Activated naive CD8-positive, alpha-beta T cell treated with anti-CD3 and anti-CD28 coated beads for 36 hours (primary cell): ENCODE results near the gene NTM. TPM values are rescaled to one million over a fixed set of nuclear protein-coding genes. Genes with fewer than 3 reads are reported as not detected.

Experiments
- DNase-seq: peaks from one replicate; pipeline ENCODE4 v3.0.0; 2021
- H3K27ac Mint-ChIP-seq: one replicate; pipeline ENCODE4 v1.8.0; 2022; ENCODE audit warnings: mild to moderate bottlenecking, moderate library complexity, mixed read lengths
- H3K27me3 Mint-ChIP-seq: one replicate; pipeline ENCODE4 v1.8.0; 2022; ENCODE audit warnings: mild to moderate bottlenecking, mixed read lengths
- H3K36me3 Mint-ChIP-seq: one replicate; pipeline ENCODE4 v1.8.0; 2021; ENCODE audit warnings: mild to moderate bottlenecking, mixed read lengths
- H3K4me1 Mint-ChIP-seq: one replicate; pipeline ENCODE4 v1.8.0; 2021; ENCODE audit warnings: mixed read lengths
- H3K4me3 Mint-ChIP-seq: one replicate; pipeline ENCODE4 v1.8.0; 2022; ENCODE audit warnings: mild to moderate bottlenecking, moderate library complexity, mixed read lengths
- H3K9me3 Mint-ChIP-seq: one replicate; pipeline ENCODE4 v1.8.0; 2022; ENCODE audit warnings: mixed read lengths
- total RNA-seq, 2 experiments: library from RNA; stranded (reverse); gene quantifications; one replicate each; pipeline ENCODE4 v1.2.3, GENCODE V29; 2021

The NTM gene
- total RNA-seq, 2 experiments from 2014 or later, result not detected

DNA sequence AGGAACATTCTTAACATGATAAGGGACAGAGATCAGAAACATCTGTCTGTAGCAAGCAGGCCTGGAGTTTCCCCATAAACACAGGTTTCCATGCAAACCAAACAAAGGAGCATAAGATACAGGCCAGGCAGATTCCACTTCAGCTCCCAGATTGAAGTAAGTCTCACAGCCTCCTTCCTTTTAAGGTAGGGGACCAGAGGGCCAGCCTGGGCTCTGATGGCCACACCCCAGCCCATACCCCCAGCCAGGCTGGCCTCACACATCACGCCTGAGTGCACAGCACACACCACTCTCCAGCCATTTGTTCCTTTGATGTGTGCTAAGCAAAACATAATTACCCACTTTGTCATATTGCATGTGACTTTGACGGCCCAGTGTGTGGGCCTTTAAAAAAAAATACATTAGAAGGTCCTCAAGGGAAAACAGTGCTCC, 518.7 kb downstream of the NTM start:
- H3K27ac Mint-ChIP-seq, result no peak overlapping the region
- H3K27me3 Mint-ChIP-seq, result no peaks in the 10 kb centered on the region
- no peak overlapping the region for H3K4me3 Mint-ChIP-seq
- no peak for DNase-seq
- no peaks in the 10 kb centered on the region for H3K9me3 Mint-ChIP-seq
- H3K4me1 Mint-ChIP-seq, result no peaks in the 10 kb centered on the region
- H3K36me3 Mint-ChIP-seq, result no peaks in the 10 kb centered on the region

DNA sequence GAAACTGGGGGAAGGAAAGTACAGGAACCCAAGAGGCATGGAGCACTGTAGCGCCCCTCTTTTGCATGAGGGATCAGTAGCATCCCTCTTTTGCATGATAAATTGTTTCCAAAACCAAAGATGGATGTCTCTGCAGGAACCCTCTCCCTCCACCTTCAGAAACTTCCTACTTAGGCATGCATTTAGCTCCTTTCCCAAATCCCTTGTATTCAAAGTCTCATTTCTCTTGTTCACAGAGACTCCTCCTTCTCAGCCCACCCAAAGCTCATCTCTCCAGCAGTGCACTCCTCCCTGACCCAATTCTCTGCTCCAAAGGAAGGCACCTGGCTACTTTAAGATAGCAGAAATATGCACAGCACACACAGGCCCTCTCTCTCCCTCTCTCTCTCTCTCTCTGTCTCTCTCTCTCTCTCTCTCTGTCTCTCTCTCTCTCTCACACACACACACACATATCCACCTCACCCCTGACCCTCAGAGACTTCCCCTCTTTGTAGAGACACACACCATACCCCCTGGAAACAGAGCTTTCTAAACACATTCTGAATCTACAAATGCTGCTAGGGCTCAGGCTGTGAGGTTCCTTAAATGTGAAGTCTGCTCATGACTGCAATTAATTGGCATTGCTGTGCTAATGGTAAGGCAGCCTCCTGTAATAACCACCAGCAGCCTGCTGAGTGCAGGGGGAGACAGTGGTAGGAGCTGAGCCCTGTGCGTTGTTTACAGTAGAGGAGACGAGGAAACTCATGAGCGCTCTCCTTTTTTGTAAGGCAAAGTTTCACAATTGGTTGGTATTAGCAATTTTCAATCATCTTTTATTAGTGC, 519.6 kb downstream of the NTM start:
- Mint-ChIP-seq H3K4me1 (no peaks in the 10 kb centered on the region), H3K4me3 (no peak overlapping the region), H3K9me3 (no peaks in the 10 kb centered on the region), H3K27me3 (no peaks in the 10 kb centered on the region), H3K36me3 (no peaks in the 10 kb centered on the region), H3K27ac (no peak overlapping the region)
- no peak for DNase-seq

DNA sequence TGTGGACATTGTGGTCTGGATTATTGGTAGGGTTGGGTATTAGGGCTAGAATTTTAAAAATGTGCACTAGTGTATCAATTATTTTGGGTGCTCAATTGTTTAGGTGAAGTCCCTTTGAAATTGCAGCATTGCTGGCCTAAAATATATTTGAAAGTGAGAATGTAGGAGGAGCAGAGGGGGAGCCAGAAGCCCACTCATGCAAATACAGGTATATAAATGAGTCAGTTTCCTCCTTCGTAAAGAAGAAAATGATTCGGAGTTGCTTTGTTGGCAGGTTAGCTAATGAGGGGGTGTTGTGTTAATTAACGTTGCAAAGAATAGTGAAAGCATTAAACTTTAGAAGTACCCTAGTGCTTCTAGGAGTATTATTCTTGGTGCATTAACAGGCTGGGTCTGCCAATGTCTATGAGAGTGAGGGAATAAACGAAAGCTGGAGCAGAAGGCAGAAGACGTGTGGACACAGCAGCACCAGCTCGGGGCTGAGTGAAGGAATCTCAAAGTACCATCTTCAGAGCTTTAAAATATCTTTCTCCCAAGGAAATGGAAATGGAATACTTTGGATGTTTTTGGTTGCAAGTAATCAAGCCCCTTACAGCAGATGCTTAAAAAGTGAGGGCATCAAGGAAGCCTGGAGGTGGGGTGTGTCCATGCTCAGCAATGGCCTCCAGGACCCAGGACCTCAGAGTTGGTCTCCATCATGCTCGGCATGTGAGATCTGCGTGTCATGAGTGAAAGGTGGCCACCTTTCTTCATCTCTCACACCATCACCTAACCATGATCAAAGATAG, 522.9 kb downstream of the NTM start:
- DNase-seq, result no peak
- Mint-ChIP-seq H3K4me3 (no peak overlapping the region), H3K4me1 (no peaks in the 10 kb centered on the region), H3K36me3 (no peaks in the 10 kb centered on the region), H3K27ac (no peak overlapping the region), H3K9me3 (no peaks in the 10 kb centered on the region), H3K27me3 (no peaks in the 10 kb centered on the region)

DNA sequence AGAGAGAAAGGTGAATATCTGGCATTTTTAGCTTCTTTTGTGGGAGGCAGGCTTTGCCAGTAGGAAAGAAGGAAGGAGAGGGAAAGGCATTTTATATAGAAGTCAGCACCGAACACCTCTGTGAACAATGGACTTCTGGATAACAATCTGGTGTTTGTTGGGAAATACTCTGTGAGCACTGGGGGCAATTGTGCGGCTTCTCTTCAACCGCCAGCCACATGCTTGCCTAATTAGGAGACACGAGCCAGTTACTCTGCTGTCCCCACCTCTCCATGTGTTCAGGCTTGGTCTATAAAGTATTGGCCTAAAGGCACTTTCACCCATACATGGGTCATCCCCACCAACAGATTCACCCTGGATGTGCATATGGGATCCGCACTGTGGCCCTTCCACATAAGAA, 523.6 kb downstream of the NTM start:
- no peak overlapping the region for H3K27ac Mint-ChIP-seq
- H3K9me3 Mint-ChIP-seq, result no peaks in the 10 kb centered on the region
- no peak for DNase-seq
- H3K36me3 Mint-ChIP-seq, result no peaks in the 10 kb centered on the region
- no peaks in the 10 kb centered on the region for H3K4me1 Mint-ChIP-seq
- H3K4me3 Mint-ChIP-seq, result no peak overlapping the region
- no peaks in the 10 kb centered on the region for H3K27me3 Mint-ChIP-seq

DNA sequence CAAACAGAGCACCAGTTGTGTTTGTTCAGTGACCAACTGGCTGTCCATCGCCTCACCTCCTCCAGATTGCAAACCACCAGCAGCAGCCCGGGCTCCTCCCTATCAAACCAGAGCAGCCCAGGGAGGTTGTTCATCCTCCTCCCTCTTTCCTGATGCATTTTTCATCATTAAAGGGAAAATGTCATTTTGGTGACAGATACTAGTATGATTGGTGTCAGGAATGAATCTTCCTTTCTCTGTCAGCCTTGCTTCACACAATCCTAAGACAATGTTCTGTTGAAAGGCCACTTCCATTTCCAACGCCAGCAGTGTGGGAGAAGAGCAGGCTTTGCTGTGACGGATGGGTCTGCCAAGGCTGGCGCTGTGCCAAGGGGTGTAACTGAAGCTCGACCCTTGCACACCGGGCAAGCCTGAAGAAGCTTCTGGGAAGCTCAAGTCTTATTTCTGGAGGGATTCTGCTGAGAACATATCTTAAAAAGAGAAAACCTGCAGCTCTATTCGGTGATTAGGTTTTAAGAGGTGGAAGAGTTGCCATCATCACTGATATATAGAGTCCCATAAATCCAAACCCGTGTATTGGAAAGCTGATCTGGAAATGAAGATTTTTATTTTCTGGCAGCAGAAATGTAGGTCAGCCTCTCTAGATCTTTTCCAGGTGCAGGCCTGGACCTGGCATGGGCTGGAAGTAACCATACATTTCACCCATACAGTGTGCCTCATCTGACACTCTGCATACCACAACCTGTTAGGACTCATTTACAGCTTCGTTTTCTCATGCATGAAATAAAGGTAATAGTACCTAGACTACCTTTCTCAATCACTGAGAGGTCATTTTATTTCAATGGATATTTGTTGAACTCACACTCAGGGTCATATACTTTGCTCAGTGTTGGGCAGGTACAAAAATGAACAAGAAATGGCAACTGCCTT, 524.5 kb downstream of the NTM start:
- DNase-seq, result no peak
- Mint-ChIP-seq H3K27me3 (no peaks in the 10 kb centered on the region), H3K4me1 (no peaks in the 10 kb centered on the region), H3K9me3 (no peaks in the 10 kb centered on the region), H3K36me3 (no peaks in the 10 kb centered on the region), H3K4me3 (no peak overlapping the region), H3K27ac (no peak overlapping the region)

DNA sequence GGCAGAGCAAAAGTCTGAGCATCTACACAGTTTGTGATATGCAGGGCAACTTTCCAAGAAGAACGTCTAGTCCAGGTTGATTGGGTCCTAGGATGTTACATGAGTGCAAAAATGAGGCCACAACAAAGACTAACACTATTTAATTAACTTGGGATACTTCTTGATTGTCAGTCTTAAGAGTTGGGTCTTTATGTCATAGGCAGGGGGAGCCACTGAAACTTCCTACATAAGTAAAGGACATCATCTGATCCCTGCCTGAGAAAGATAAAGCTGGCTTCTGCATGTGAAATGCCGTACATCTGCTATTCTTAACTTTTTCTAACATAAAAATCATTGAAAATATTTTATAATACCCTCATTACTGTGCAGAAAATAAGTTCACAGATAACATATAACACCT, 525.5 kb downstream of the NTM start:
- Mint-ChIP-seq H3K4me1 (no peaks in the 10 kb centered on the region), H3K9me3 (no peaks in the 10 kb centered on the region), H3K4me3 (no peak overlapping the region), H3K36me3 (no peaks in the 10 kb centered on the region), H3K27me3 (no peaks in the 10 kb centered on the region), H3K27ac (no peak overlapping the region)
- no peak for DNase-seq

DNA sequence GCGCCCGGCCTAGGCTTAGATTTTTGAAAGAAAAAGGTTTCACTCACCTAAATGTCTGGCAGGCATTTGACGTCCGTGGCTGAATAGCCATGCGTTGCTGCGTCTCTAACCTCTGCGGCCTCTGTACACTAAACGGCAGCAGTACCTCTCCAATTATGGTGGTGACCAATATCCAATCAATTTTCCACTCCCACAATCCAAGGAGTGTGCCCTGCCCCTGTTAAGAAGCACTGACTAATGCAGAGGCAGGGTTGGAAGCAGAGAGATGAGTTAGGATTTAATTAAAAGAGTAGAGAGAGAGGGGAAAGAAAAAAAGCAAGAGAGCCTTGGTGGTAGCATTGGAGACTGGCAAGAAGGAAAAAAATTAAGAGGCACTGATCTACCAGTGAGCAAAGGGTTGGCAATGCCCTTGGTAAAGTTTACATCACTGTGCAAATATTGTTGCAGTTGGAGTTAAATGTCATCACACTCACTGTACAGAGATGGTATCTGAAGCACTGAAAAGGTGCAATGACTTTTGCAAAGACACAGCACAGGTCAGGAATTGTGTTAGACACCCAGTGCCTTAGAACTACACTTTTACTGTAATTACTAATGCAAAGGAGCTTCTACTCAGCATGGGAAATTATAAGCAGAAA, 526.7 kb downstream of the NTM start:
- H3K4me1 Mint-ChIP-seq, result no peaks in the 10 kb centered on the region
- H3K27me3 Mint-ChIP-seq, result no peaks in the 10 kb centered on the region

DNA sequence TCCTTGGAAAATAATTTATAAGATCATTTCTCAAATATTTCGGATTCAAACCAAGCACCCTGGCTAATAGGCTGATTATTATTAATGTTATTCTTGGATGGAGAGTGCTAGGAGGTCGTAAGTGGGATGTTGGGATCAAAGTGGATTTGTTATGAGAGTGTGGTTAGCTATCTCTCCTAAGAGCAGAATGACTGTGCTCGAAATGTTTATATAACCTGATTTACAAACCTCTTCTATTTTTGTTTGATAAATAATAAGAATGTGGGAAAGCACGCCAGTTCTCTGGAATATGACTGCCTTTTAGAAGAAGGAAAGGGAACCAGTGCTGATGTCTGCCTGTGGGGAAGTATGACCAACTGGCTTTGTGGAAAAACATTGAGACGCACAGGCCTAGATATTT, 527.5 kb downstream of the NTM start:
- no peak overlapping the region for H3K27ac Mint-ChIP-seq
- no peaks in the 10 kb centered on the region for H3K4me1 Mint-ChIP-seq
- H3K4me3 Mint-ChIP-seq, result no peak overlapping the region
- no peaks in the 10 kb centered on the region for H3K27me3 Mint-ChIP-seq
- H3K9me3 Mint-ChIP-seq, result no peaks in the 10 kb centered on the region
- DNase-seq, result no peak
- no peaks in the 10 kb centered on the region for H3K36me3 Mint-ChIP-seq

More for the DNA sequence above, 526.7 kb downstream of the NTM start:
- DNase-seq, result no peak
- Mint-ChIP-seq H3K36me3 (no peaks in the 10 kb centered on the region), H3K4me3 (no peak overlapping the region), H3K9me3 (no peaks in the 10 kb centered on the region), H3K27ac (no peak overlapping the region)

DNA sequence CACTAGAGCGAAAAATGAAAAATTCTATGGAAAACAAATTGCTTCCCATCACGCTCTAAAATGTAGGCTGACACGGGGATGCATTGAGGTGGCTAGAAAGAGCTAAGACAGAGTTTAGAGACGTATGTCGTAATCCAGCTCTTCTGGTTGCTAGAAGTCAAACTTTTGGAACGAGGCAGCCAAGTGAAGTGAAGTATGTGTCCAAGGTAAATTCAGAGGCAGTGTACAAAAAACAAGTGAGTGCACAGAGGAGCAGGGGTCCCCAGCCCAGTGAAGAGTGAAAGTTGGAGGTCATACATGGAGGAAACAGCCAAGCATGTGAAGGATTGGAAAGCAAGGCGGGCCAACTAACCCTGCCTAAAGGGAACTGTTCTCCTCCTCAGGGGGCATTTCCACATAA, 528.5 kb downstream of the NTM start:
- Mint-ChIP-seq H3K36me3 (no peaks in the 10 kb centered on the region), H3K4me3 (no peak overlapping the region), H3K4me1 (no peaks in the 10 kb centered on the region), H3K27ac (no peak overlapping the region), H3K9me3 (no peaks in the 10 kb centered on the region), H3K27me3 (no peaks in the 10 kb centered on the region)
- no peak for DNase-seq

DNA sequence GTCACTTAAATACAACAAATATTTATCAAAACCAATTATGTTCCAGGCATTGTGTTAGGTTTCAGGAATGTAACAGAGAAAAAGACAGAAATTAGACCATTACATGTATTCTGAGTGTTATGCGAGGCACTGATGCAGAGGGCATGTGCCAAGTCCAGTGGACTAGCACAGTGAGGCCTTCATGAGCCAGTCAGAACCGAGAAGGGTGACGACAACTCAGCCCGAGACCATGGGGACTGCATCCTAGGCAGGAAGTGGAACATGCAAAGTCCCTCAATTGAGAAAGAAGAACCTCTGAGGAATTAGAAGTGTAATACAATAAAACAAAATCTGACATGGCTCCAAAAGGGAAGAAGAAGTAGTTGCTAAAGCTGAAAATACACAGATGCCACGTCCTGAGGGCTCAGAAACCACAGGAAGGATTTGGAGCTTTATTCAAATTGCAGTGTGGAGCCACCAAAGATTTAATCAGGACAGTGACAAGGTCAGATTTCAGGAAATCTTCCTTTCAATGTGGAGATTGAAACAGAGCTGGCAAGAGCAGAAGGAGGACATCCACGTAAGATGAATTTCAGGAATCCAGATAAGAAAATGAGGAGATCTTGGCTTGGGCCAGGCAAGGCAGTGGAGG, 529.6 kb downstream of the NTM start:
- Mint-ChIP-seq H3K9me3 (no peaks in the 10 kb centered on the region), H3K4me3 (no peak overlapping the region), H3K4me1 (no peaks in the 10 kb centered on the region), H3K36me3 (no peaks in the 10 kb centered on the region), H3K27me3 (no peaks in the 10 kb centered on the region), H3K27ac (no peak overlapping the region)
- DNase-seq, result no peak

DNA sequence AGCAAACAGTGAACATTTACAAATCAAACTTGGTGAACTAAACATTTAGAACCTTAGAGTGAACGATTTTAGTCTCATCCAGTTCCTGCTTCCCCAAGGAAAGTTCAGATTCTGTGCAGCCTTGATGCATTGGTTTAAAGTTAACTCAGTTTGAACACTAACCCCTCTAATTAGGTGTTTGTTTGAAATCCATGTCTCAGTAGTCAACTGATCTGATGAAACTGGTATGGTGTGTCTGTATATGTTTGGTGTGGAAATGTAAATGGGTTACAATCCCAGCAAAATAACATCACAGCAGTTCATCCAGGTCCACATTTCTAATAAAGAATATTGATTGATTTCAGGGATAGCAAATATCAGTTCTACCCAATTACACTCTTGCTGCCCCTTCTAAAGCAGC, 532.0 kb downstream of the NTM start:
- H3K4me1 Mint-ChIP-seq, result no peaks in the 10 kb centered on the region
- H3K27ac Mint-ChIP-seq, result no peak overlapping the region
- H3K36me3 Mint-ChIP-seq, result no peaks in the 10 kb centered on the region
- H3K27me3 Mint-ChIP-seq, result peaks cover 3% of the 10 kb centered on the region
- H3K4me3 Mint-ChIP-seq, result no peak overlapping the region
- H3K9me3 Mint-ChIP-seq, result no peaks in the 10 kb centered on the region
- no peak for DNase-seq

DNA sequence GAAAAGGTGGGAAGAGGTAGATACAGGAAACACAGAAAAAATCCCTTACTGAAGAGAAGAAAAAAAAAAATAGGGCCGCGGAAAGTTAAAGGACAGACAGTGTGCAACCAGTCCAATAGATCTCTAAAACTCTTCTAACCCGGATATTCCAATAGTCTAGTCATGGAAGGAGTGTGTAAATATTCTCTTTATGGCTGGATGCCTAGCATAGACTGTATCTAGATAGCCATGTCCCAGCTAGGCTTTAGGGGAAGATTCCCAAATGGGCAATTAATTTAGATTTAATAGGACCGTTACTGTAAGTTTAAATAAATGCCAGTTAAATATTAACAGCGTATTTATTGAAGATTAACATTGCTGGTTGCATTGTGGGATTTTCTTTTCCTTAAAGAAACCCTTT, 532.7 kb downstream of the NTM start:
- peaks cover 5% of the 10 kb centered on the region for H3K27me3 Mint-ChIP-seq
- no peaks in the 10 kb centered on the region for H3K36me3 Mint-ChIP-seq
- DNase-seq, result no peak
- no peaks in the 10 kb centered on the region for H3K9me3 Mint-ChIP-seq
- no peaks in the 10 kb centered on the region for H3K4me1 Mint-ChIP-seq
- no peak overlapping the region for H3K27ac Mint-ChIP-seq
- no peak overlapping the region for H3K4me3 Mint-ChIP-seq

DNA sequence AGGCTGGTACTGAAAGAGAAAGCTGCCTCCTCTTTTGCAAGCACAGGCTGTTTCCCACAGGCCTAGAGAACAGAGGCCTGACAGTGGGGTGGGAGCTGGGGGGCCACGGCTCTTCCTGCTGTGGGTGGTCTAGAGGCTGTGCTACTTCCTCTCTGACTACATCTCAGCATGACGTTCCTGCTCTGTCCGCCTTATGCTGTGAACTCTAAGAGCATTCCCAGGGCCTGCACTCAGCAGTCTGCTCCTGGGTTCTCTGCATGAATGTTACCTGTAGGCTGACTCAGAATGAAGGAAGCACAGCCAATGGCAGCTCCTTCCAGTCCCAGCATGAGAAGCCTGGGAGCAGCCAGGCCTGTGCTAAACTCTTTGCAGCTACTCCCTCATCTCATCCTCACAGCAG, 534.3 kb downstream of the NTM start:
- no peak overlapping the region for H3K27ac Mint-ChIP-seq
- H3K4me3 Mint-ChIP-seq, result no peak overlapping the region
- no peaks in the 10 kb centered on the region for H3K4me1 Mint-ChIP-seq
- DNase-seq, result no peak
- no peaks in the 10 kb centered on the region for H3K9me3 Mint-ChIP-seq
- no peaks in the 10 kb centered on the region for H3K36me3 Mint-ChIP-seq
- peaks cover 22% of the 10 kb centered on the region for H3K27me3 Mint-ChIP-seq

DNA sequence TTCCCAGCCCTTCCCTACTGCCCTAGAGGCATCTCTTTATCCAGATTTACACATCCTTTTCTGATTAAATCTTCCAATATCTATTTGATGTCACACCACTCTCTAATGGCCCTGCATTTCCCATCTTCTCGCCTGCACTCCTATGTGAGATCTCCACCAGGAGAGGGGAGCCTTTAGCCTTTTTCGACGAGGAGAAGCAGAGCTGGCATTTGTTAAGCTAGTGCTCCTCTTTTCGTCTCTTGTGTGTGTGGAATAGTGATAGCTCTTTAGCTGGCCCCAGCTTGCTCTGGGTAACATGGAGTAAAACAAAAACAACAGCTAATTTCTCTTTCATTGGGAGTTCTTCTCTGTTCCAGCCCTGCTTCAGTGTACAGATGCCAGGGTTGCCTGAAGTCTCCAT, 536.5 kb downstream of the NTM start:
- H3K4me1 Mint-ChIP-seq, result no peaks in the 10 kb centered on the region

More for the DNA sequence above, 536.5 kb downstream of the NTM start:
- no peak overlapping the region for H3K27ac Mint-ChIP-seq
- H3K9me3 Mint-ChIP-seq, result no peaks in the 10 kb centered on the region
- peaks cover 39% of the 10 kb centered on the region for H3K27me3 Mint-ChIP-seq
- DNase-seq, result no peak
- H3K36me3 Mint-ChIP-seq, result no peaks in the 10 kb centered on the region
- no peak overlapping the region for H3K4me3 Mint-ChIP-seq
